ENCODE measurements around the gene WNK1. TPM values are rescaled to one million over a fixed set of nuclear protein-coding genes. Genes with fewer than 3 reads are reported as not detected.

The WNK1 gene
- total and polyA plus RNA-seq, 2 of the 8 experiments (the other 6 are each of a cell fraction or from before 2014, with no cell fraction given) = 88.2 to 157 TPM

- H3K14ac ChIP-seq (ENCODE audit: insufficient read length) = no peak overlapping the region
- no peak overlapping the region for H3K4me2 ChIP-seq (ENCODE audit: insufficient read depth in 1 of 2, low read depth in 2 of 2, low read length in 2 of 2)
- H3K18ac ChIP-seq (ENCODE audit: extremely low read depth, low read length) = peak overlapping the region; percentile 64; the same call in 1 of the 2 replicates
- CTCF ChIA-PET (ENCODE audit: partially characterized antibody) = interaction anchor here (1.3 to 1.7 kb wide), 3 partner anchors 14 to 103 kb away, joined by 3 to 6 read pairs (median 4); no protein-coding TSS in a partner anchor
- no peak for DNase-seq (ENCODE audit: low read depth in 1 of 2, low spot score in 2 of 2)
- no peak overlapping the region for H2BK15ac ChIP-seq (ENCODE audit: low read length)
- no peak overlapping the region for H4K5ac ChIP-seq (ENCODE audit: insufficient read length, low read depth, low read length)
- H3K23me2 ChIP-seq (ENCODE audit: low read depth, low read length) = no peaks in the 10 kb centered on the region
- H3K27me3 ChIP-seq (replicated peaks in 1 of 4; ENCODE audit: control insufficient read depth in 3 of 4, extremely low read depth in 1 of 4, insufficient read depth in 3 of 4, low read length in 3 of 4) = no peaks in the 10 kb centered on the region
- H3K36me3 ChIP-seq (ENCODE audit: control insufficient read depth in 2 of 4, insufficient read depth in 4 of 4, low read length in 3 of 4) = no peaks in the 10 kb centered on the region
- H3K4me3 ChIP-seq (ENCODE audit: extremely low read depth in 1 of 4, insufficient read depth in 2 of 4, low read depth in 3 of 4, low read length in 4 of 4) = no peak overlapping the region
- no peak overlapping the region for H3K56ac ChIP-seq (replicated peaks; ENCODE audit: insufficient read length, low read depth, low read length)
- H2BK20ac ChIP-seq (ENCODE audit: low read length) = no peak overlapping the region
- no peak overlapping the region for H2BK5ac ChIP-seq (ENCODE audit: low read depth, low read length)
- H4K8ac ChIP-seq (ENCODE audit: extremely low read depth, insufficient read depth, low read length) = no peak overlapping the region
- no peak overlapping the region for H4K91ac ChIP-seq (replicated peaks; ENCODE audit: insufficient read length, low read length)
- TF ChIP-seq CREB1 (IDR thresholded peaks at IDR 0.05) (no peak), KDM4A (IDR thresholded peaks at IDR 0.05; ENCODE audit: low read depth, low read length, severe bottlenecking) (no peak), BACH1 (IDR thresholded peaks at IDR 0.05; ENCODE audit: low read length) (no peak), JUN (IDR thresholded peaks at IDR 0.05; ENCODE audit: low read depth, low read length) (no peak), JUND (IDR thresholded peaks at IDR 0.05; ENCODE audit: low read length) (no peak), POLR2AphosphoS5 (IDR thresholded peaks at IDR 0.05; ENCODE audit: low read depth, low read length) (no peak), SIRT6 (IDR thresholded peaks at IDR 0.05; ENCODE audit: low read length) (no peak)
- H2BK120ac ChIP-seq (replicated peaks; ENCODE audit: low read depth, low read length) = no peak overlapping the region
- H3K27ac ChIP-seq (ENCODE audit: low read depth, low read length) = no peak overlapping the region
- peak overlapping the region; percentile 69 for H2AFZ ChIP-seq (ENCODE audit: low read length)
- H3K23ac ChIP-seq (ENCODE audit: insufficient read length) = no peak overlapping the region
- FAIRE-seq = no peak
- no peak overlapping the region for H3K4ac ChIP-seq (replicated peaks; ENCODE audit: insufficient read length, low read depth, low read length)
- no peaks in the 10 kb centered on the region for H3K79me2 ChIP-seq (ENCODE audit: control insufficient read depth in 1 of 2, insufficient read depth in 2 of 2, low read length in 2 of 2)
- no peak overlapping the region; a peak in 1 of 7 replicates for H3K9ac ChIP-seq (replicated peaks in 1 of 4; ENCODE audit: extremely low read depth in 1 of 4, low read depth in 3 of 4, low read length in 3 of 4)
- peaks cover 0 to 9% (median 3%) of the 10 kb centered on the region in 4 experiments; a peak in 3 of 7 replicates for H3K4me1 ChIP-seq (replicated peaks in 1 of 4; ENCODE audit: control insufficient read depth in 3 of 4, insufficient read depth in 4 of 4, low read length in 3 of 4)
- POLR2A ChIA-PET (ENCODE audit: partially characterized antibody) = interaction anchor here (1.6 to 2.3 kb wide), 2 partner anchors 9 to 15 kb away, joined by 4 to 9 read pairs; no protein-coding TSS in a partner anchor
- no peaks in the 10 kb centered on the region for H3K9me3 ChIP-seq (ENCODE audit: insufficient read depth in 2 of 2, low read depth in 1 of 2, low read length in 1 of 2)
- H2AK5ac ChIP-seq (ENCODE audit: low read depth, low read length) = no peak overlapping the region
- WGBS, 2 experiments (ENCODE audit: extremely low coverage in 1 of 2, insufficient coverage in 1 of 2, insufficient read length in 1 of 2, insufficient replicate concordance in 2 of 2, low coverage in 1 of 2, low lambda C conversion rate in 2 of 2, missing lambda C conversion rate in 1 of 2) = 74% methylated on average over 6 of the region's 9 CpGs; no CpG with 5 or more reads in 1 of the 2 experiments
- H3K79me1 ChIP-seq (ENCODE audit: low read depth, low read length) = no peaks in the 10 kb centered on the region
- H4K20me1 ChIP-seq (replicated peaks in 1 of 2; ENCODE audit: control insufficient read depth in 1 of 2, insufficient read depth in 2 of 2, low read length in 2 of 2) = no peaks in the 10 kb centered on the region
- 0 out of 2 replicates have a peak overlapping the region, but pooled peaks have one; percentile 55 for H2BK12ac ChIP-seq (ENCODE audit: low read depth, low read length)
Observed at GRCh38 chr12:713281-713875, 39.0 kb upstream of the WNK1 start.

Measured in H1 (cell line).